Mammary epithelial cell (primary cell): Measurements from ENCODE around the gene RAD51B.

Source experiments
- EZH2 ChIP-seq: IDR thresholded peaks from 2 replicates; pipeline ENCODE4 v1.6.1; 2012; ENCODE audit warnings: low read length, inconsistent platforms, borderline replicate concordance
- TF ChIP-seq, protein P1 (sequence below), 2 donors: IDR thresholded peaks in 1 of 2; conservative IDR thresholded peaks in 1 of 2; 2 replicates each; pipeline ENCODE4 v1.5.1; 2011 to 2012; ENCODE audit warnings: inconsistent platforms in 2 of 2, low read length in 2 of 2, mild to moderate bottlenecking in 2 of 2, control low read depth in 1 of 2, low read depth in 1 of 2; ENCODE audit not compliant: insufficient read depth in 1 of 2; ENCODE audit errors: extremely low read depth in 1 of 2

DNA sequence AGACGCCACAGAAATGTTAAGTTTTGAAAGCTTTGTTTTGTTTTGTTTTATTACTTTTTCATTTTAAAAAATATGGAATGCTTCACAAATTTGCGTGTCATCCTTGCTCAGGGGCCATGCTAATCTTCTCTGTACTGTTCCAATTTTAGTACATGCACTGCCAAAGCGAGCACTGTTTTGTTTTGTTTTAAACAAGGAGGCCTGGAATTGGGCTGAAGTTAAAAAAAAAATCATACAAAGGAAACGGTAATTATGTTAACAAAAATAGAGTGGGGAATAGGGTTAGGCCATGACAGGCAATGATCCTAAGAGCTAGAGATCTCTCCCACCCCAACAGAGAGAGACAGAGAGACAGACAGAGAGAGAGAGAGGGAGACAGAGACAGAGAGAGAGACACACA lies 916.3 kb downstream of the RAD51B start:
- TF ChIP-seq, protein P1, sequence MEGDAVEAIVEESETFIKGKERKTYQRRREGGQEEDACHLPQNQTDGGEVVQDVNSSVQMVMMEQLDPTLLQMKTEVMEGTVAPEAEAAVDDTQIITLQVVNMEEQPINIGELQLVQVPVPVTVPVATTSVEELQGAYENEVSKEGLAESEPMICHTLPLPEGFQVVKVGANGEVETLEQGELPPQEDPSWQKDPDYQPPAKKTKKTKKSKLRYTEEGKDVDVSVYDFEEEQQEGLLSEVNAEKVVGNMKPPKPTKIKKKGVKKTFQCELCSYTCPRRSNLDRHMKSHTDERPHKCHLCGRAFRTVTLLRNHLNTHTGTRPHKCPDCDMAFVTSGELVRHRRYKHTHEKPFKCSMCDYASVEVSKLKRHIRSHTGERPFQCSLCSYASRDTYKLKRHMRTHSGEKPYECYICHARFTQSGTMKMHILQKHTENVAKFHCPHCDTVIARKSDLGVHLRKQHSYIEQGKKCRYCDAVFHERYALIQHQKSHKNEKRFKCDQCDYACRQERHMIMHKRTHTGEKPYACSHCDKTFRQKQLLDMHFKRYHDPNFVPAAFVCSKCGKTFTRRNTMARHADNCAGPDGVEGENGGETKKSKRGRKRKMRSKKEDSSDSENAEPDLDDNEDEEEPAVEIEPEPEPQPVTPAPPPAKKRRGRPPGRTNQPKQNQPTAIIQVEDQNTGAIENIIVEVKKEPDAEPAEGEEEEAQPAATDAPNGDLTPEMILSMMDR (conservative IDR thresholded peaks at IDR 0.05 in 1 of 2, IDR thresholded peaks at IDR 0.05 in 1 of 2; ENCODE audit: extremely low read depth in 1 of 2, insufficient read depth in 1 of 2, low read depth in 1 of 2, low read length in 2 of 2) = no peak
- TF ChIP-seq EZH2 = no peak
